KOPT-K1 (cell line): ENCODE results near the gene DEPDC5.

Source experiments
- H3K27ac ChIP-seq: fragments of 200-600 bp; sonication (generic); 2 replicates; pipeline ENCODE4 v1.5.1; 2016; ENCODE audit warnings: antibody characterized with exemption, mild to moderate bottlenecking, low read depth, low read length; ENCODE audit not compliant: poor library complexity, severe bottlenecking
- H3K36me3 ChIP-seq: fragments of 200-600 bp; sonication (generic); 2 replicates; pipeline ENCODE4 v1.5.1; 2017; ENCODE audit warnings: antibody characterized with exemption, mild to moderate bottlenecking, low read length, moderate library complexity; ENCODE audit not compliant: insufficient read depth
- H3K9me3 ChIP-seq: fragments of 200-600 bp; sonication (generic); 2 replicates; pipeline ENCODE4 v1.5.1; 2017; ENCODE audit warnings: antibody characterized with exemption, low read length, mild to moderate bottlenecking; ENCODE audit not compliant: insufficient read depth, poor library complexity, severe bottlenecking

DEPDC5 gene

GRCh38 chr22:31843526-31843925 lies 89.7 kb downstream of the DEPDC5 start:
- Histone ChIP-seq H3K36me3 (peaks cover 92% of the 10 kb centered on the region), H3K9me3 (no peaks in the 10 kb centered on the region), H3K27ac (no peak overlapping the region)

- H3K36me3 ChIP-seq = peaks cover 92% of the 10 kb centered on the region
- H3K9me3 ChIP-seq = no peaks in the 10 kb centered on the region
- H3K27ac ChIP-seq = no peak overlapping the region
Measured at GRCh38 chr22:31844941-31845340, 91.1 kb downstream of the DEPDC5 start.

- Histone ChIP-seq H3K36me3 (peaks cover 91% of the 10 kb centered on the region), H3K9me3 (no peaks in the 10 kb centered on the region), H3K27ac (no peak overlapping the region)
Measured at GRCh38 chr22:31846161-31847115, 92.6 kb downstream of the DEPDC5 start.

- Histone ChIP-seq H3K27ac (no peak overlapping the region), H3K36me3 (peaks cover 89% of the 10 kb centered on the region), H3K9me3 (no peaks in the 10 kb centered on the region)
Measured at GRCh38 chr22:31848411-31848810, 94.6 kb downstream of the DEPDC5 start.

GRCh38 chr22:31850135-31850534 lies 96.3 kb downstream of the DEPDC5 start:
- H3K36me3 ChIP-seq = peaks cover 90% of the 10 kb centered on the region
- no peaks in the 10 kb centered on the region for H3K9me3 ChIP-seq
- H3K27ac ChIP-seq = no peak overlapping the region

- H3K36me3 ChIP-seq = peaks cover 82% of the 10 kb centered on the region
- H3K9me3 ChIP-seq = no peaks in the 10 kb centered on the region
Measured at GRCh38 chr22:31852691-31853421, 99.0 kb downstream of the DEPDC5 start.

GRCh38 chr22:31853736-31854495 lies 100.1 kb downstream of the DEPDC5 start:
- H3K36me3 ChIP-seq = peaks cover 76% of the 10 kb centered on the region
- no peaks in the 10 kb centered on the region for H3K9me3 ChIP-seq
- no peak overlapping the region for H3K27ac ChIP-seq

More at GRCh38 chr22:31852691-31853421, 99.0 kb downstream of the DEPDC5 start:
- H3K27ac ChIP-seq = no peak overlapping the region

- Histone ChIP-seq H3K9me3 (no peaks in the 10 kb centered on the region), H3K27ac (no peak overlapping the region)
Measured at GRCh38 chr22:31857247-31857646, 103.4 kb downstream of the DEPDC5 start.

GRCh38 chr22:31861226-31861840 lies 107.5 kb downstream of the DEPDC5 start:
- Histone ChIP-seq H3K27ac (no peak overlapping the region), H3K9me3 (no peaks in the 10 kb centered on the region), H3K36me3 (peaks cover 49% of the 10 kb centered on the region)

More at GRCh38 chr22:31857247-31857646, 103.4 kb downstream of the DEPDC5 start:
- H3K36me3 ChIP-seq = peaks cover 73% of the 10 kb centered on the region

GRCh38 chr22:31866918-31867317 lies 113.1 kb downstream of the DEPDC5 start:
- peaks cover 41% of the 10 kb centered on the region; the same call in 1 of the 2 replicates for H3K36me3 ChIP-seq

GRCh38 chr22:31867386-31868153 lies 113.8 kb downstream of the DEPDC5 start:
- Histone ChIP-seq H3K9me3 (no peaks in the 10 kb centered on the region), H3K27ac (no peak overlapping the region), H3K36me3 (peaks cover 47% of the 10 kb centered on the region; the same call in 1 of the 2 replicates)

More at GRCh38 chr22:31866918-31867317, 113.1 kb downstream of the DEPDC5 start:
- no peaks in the 10 kb centered on the region for H3K9me3 ChIP-seq
- no peak overlapping the region for H3K27ac ChIP-seq

GRCh38 chr22:31869739-31870138 lies 115.9 kb downstream of the DEPDC5 start:
- Histone ChIP-seq H3K36me3 (peaks cover 67% of the 10 kb centered on the region), H3K27ac (no peak overlapping the region), H3K9me3 (no peaks in the 10 kb centered on the region)

GRCh38 chr22:31870890-31871289 lies 117.1 kb downstream of the DEPDC5 start:
- peaks cover 67% of the 10 kb centered on the region for H3K36me3 ChIP-seq
- H3K9me3 ChIP-seq = no peaks in the 10 kb centered on the region
- H3K27ac ChIP-seq = no peak overlapping the region

GRCh38 chr22:31871480-31871879 lies 117.7 kb downstream of the DEPDC5 start:
- Histone ChIP-seq H3K9me3 (no peaks in the 10 kb centered on the region), H3K36me3 (peaks cover 72% of the 10 kb centered on the region), H3K27ac (no peak overlapping the region)
